Fibroblast of skin of abdomen (primary cell): ENCODE measurements around the gene MED25.

ENCODE experiments used
- DNase-seq: peaks from one replicate; pipeline ENCODE4 v3.0.0-alpha.2; 2013

Gene MED25

GRCh38 chr19:49799271-49799797 lies 18.8 kb upstream of the MED25 start:
- no peak for DNase-seq

- no peak for DNase-seq
Measured at GRCh38 chr19:49799798-49800376, 18.2 kb upstream of the MED25 start.

GRCh38 chr19:49800771-49801170 lies 17.3 kb upstream of the MED25 start:
- DNase-seq = no peak

GRCh38 chr19:49801401-49801888 lies 16.6 kb upstream of the MED25 start:
- no peak for DNase-seq

GRCh38 chr19:49801966-49802661 lies 16.0 kb upstream of the MED25 start:
- peak; percentile 92 for DNase-seq

- no peak for DNase-seq
Measured at GRCh38 chr19:49802836-49803528, 15.1 kb upstream of the MED25 start.

GRCh38 chr19:49803529-49803856 lies 14.6 kb upstream of the MED25 start:
- DNase-seq = no peak

GRCh38 chr19:49805822-49806619 lies 12.1 kb upstream of the MED25 start:
- no peak for DNase-seq

GRCh38 chr19:49806620-49806959 lies 11.5 kb upstream of the MED25 start:
- no peak for DNase-seq

- no peak for DNase-seq
Measured at GRCh38 chr19:49807058-49807903, 10.8 kb upstream of the MED25 start.

- no peak for DNase-seq
Measured at GRCh38 chr19:49807904-49808675, 10.0 kb upstream of the MED25 start.

GRCh38 chr19:49808711-49809159 lies 9.4 kb upstream of the MED25 start:
- peak; percentile 82 for DNase-seq

- DNase-seq = no peak
Measured at GRCh38 chr19:49809160-49809940, 8.7 kb upstream of the MED25 start.

GRCh38 chr19:49809941-49810389 lies 8.1 kb upstream of the MED25 start:
- no peak for DNase-seq

- no peak for DNase-seq
Measured at GRCh38 chr19:49811328-49811727, 6.8 kb upstream of the MED25 start.

GRCh38 chr19:49812452-49812996 lies 5.6 kb upstream of the MED25 start:
- DNase-seq = no peak

GRCh38 chr19:49812997-49813861 lies 4.9 kb upstream of the MED25 start, which contains the start of gene FUZ:
TSS of gene FUZ (minus strand) at chr19:49813292. CDS start at chr19:49813106, 186 bp downstream.
- DNase-seq = peak; percentile 99

- DNase-seq = no peak
Measured at GRCh38 chr19:49814010-49814409, 4.1 kb upstream of the MED25 start.

- no peak for DNase-seq
Measured at GRCh38 chr19:49816590-49816989, 1.5 kb upstream of the MED25 start.
